Endothelial cell of umbilical vein (primary cell): ENCODE results near the gene MFGE8. TPM values are rescaled to one million over a fixed set of nuclear protein-coding genes. Genes with fewer than 3 reads are reported as not detected.

Experiments
- BruUV-seq: library from RNA; stranded (reverse); fragments of 400-500 nt; replicated peaks from 2 replicates; lab custom pipeline; 2021; lab: Mats Ljungman, UMichigan
- CTCF ChIA-PET: fragments of 300-600, 350-600 bp; sonication (Branson Sonifier 250); formaldehyde crosslinking; loops from one replicate; lab custom pipeline; 2021; ENCODE audit warnings: antibody characterized with exemption, inconsistent platforms; lab: Charles Lee
- POLR2A ChIA-PET: fragments of 300-600, 350-600 bp; sonication (Branson Sonifier 250); formaldehyde crosslinking; loops from one replicate; lab custom pipeline; 2021; ENCODE audit warnings: antibody characterized with exemption, inconsistent platforms; lab: Charles Lee
- DNase-seq: peaks from one replicate; pipeline ENCODE4 v3.0.0-alpha.2; 2011; ENCODE audit warnings: low read depth, low spot score
- FAIRE-seq: peaks from 2 replicates; lab custom pipeline; 2011; peaks lifted over from hg19 to GRCh38; lab: Jason Lieb, UNC
- H2AFZ ChIP-seq: 2 replicates; pipeline ENCODE4 v1.6.0; 2012; ENCODE audit warnings: low read depth, low read length, control low read depth, inconsistent platforms
- H3K27ac ChIP-seq: 2 replicates; pipeline ENCODE4 v1.5.1; 2011; ENCODE audit warnings: low read depth, mild to moderate bottlenecking, control low read depth, low read length, moderate library complexity; ENCODE audit not compliant: insufficient read depth
- H3K27me3 ChIP-seq, 2 experiments: 2 replicates each; pipeline versions ENCODE4 v1.6.0 to v1.6.1; 2011; ENCODE audit warnings: low read length in 2 of 2, mixed read lengths in 1 of 2; ENCODE audit not compliant: control insufficient read depth in 2 of 2, insufficient read depth in 2 of 2
- H3K36me3 ChIP-seq, 2 experiments: 2 replicates in 1 of 2; 3 replicates in 1 of 2; pipeline ENCODE4 v1.5.1; 2011; ENCODE audit warnings: low read length in 2 of 2, mild to moderate bottlenecking in 1 of 2, moderate library complexity in 1 of 2; ENCODE audit not compliant: control insufficient read depth in 2 of 2, insufficient read depth in 2 of 2; ENCODE audit errors: extremely low read depth in 1 of 2
- H3K4me1 ChIP-seq: 3 replicates; pipeline ENCODE4 v1.5.1; 2011; ENCODE audit warnings: mild to moderate bottlenecking, low read length; ENCODE audit not compliant: control insufficient read depth, insufficient read depth; ENCODE audit errors: extremely low read depth
- H3K4me2 ChIP-seq: 2 replicates; pipeline ENCODE4 v1.6.1; 2011; ENCODE audit warnings: low read length, control low read depth, mixed read lengths; ENCODE audit not compliant: insufficient read depth
- H3K4me3 ChIP-seq, 3 experiments: fragments of 200-600 bp in 1 of 3; sonication (generic), shearing (Covaris generic) in 1 of 3; replicated peaks in 1 of 3; 2 replicates each; pipeline ENCODE4 v1.5.1; 2011 to 2016; ENCODE audit warnings: control low read depth in 3 of 3, low read length in 3 of 3, mild to moderate bottlenecking in 2 of 3, inconsistent platforms in 1 of 3, low read depth in 1 of 3, moderate library complexity in 1 of 3; ENCODE audit not compliant: insufficient read depth in 1 of 3
- H3K79me2 ChIP-seq: 2 replicates; pipeline ENCODE4 v1.6.0; 2012; ENCODE audit warnings: low read length, inconsistent platforms; ENCODE audit not compliant: control insufficient read depth, insufficient read depth
- H3K9ac ChIP-seq: replicated peaks from 2 replicates; pipeline ENCODE3; 2011; ENCODE audit warnings: low read length, control low read depth; ENCODE audit not compliant: insufficient read depth; ENCODE audit errors: extremely low read depth
- H3K9me1 ChIP-seq: replicated peaks from 3 replicates; pipeline ENCODE4 v1.6.0; 2011; ENCODE audit warnings: mild to moderate bottlenecking, low read length; ENCODE audit not compliant: control insufficient read depth, insufficient read depth; ENCODE audit errors: extremely low read depth
- H3K9me3 ChIP-seq: replicated peaks from 2 replicates; pipeline ENCODE4 v1.5.1; 2012; ENCODE audit warnings: low read length, inconsistent platforms; ENCODE audit not compliant: control insufficient read depth, insufficient read depth
- H4K20me1 ChIP-seq: replicated peaks from 2 replicates; pipeline ENCODE3; 2011; ENCODE audit warnings: mild to moderate bottlenecking, low read length; ENCODE audit not compliant: control insufficient read depth, insufficient read depth; ENCODE audit errors: extremely low read depth
- CTCF ChIP-seq, 2 donors: IDR thresholded peaks; 1 replicate in 1 of 2; 2 replicates in 1 of 2; pipeline ENCODE4 v1.5.1; 2011; ENCODE audit warnings: low read length in 2 of 2, mild to moderate bottlenecking in 2 of 2, moderate library complexity in 2 of 2, control low read depth in 1 of 2, inconsistent platforms in 1 of 2, low read depth in 1 of 2; ENCODE audit not compliant: insufficient read depth in 1 of 2; ENCODE audit errors: extremely low read depth in 1 of 2
- EZH2 ChIP-seq: IDR thresholded peaks from 2 replicates; pipeline ENCODE4 v1.6.1; 2012; ENCODE audit warnings: borderline replicate concordance, low read depth, mild to moderate bottlenecking, moderate library complexity, low read length, inconsistent platforms; ENCODE audit not compliant: severe bottlenecking
- FOS ChIP-seq: IDR thresholded peaks from 2 replicates; pipeline ENCODE4 v1.6.1; 2011; ENCODE audit warnings: mild to moderate bottlenecking, low read length, moderate library complexity, borderline replicate concordance; ENCODE audit not compliant: insufficient read depth
- GATA2 ChIP-seq: IDR thresholded peaks from 2 replicates; pipeline ENCODE4 v1.7.0; 2011; ENCODE audit warnings: low read depth, mild to moderate bottlenecking, moderate library complexity, mixed read lengths, low read length; ENCODE audit not compliant: insufficient read length, insufficient read depth
- JUN ChIP-seq: IDR thresholded peaks from 2 replicates; pipeline ENCODE4 v1.6.1; 2011; ENCODE audit warnings: borderline replicate concordance, low read depth; ENCODE audit not compliant: insufficient read length, insufficient read depth
- MAX ChIP-seq: IDR thresholded peaks from 2 replicates; pipeline ENCODE4 v1.6.1; 2011; ENCODE audit not compliant: insufficient read depth, insufficient read length
- MYC ChIP-seq: IDR thresholded peaks from one replicate; pipeline ENCODE4 v1.6.1; 2011; ENCODE audit warnings: mild to moderate bottlenecking, low read depth, low read length
- POLR2A ChIP-seq: IDR thresholded peaks from 2 replicates; pipeline ENCODE4 v1.6.1; 2012; ENCODE audit warnings: low read depth, mild to moderate bottlenecking, control low read depth, low read length
- POLR2AphosphoS5 ChIP-seq: IDR thresholded peaks from 2 replicates; pipeline ENCODE4 v1.6.1; 2012; ENCODE audit warnings: low read depth, mild to moderate bottlenecking, control low read depth, low read length, moderate library complexity; ENCODE audit not compliant: insufficient read depth
- dilution Hi-C: fragments of 300-500 bp; cut with MboI; formaldehyde crosslinking; loops from one replicate; pipeline ENCODE4 v1.15.0; 2019; ENCODE audit warnings: low sequenced_read_pairs; ENCODE audit not compliant: extremely low pct_ligation_motif_present
- intact Hi-C: fragments of 100-400 bp; cut with micrococcal nuclease; formaldehyde crosslinking; loops from one replicate; pipeline ENCODE4 v1.10.0; 2022
- polyA plus RNA-seq, 4 experiments: library from polyadenylated mRNA; depleted of rRNA in 3 of 4; stranded (reverse) in 3 of 4; unstranded in 1 of 4; fragments of >200 nt; gene quantifications; 2 replicates each; pipeline versions ENCODE4 v1.2.1 to v1.2.3, GENCODE V29; 2011 to 2012; ENCODE audit warnings: missing spikeins in 1 of 4
- total RNA-seq: library from RNA; stranded (reverse); gene quantifications from 2 replicates; pipeline ENCODE4 v1.2.3, GENCODE V29; 2021

MFGE8 gene
- total and polyA plus RNA-seq, 2 donors (not counting 3 experiments of a cell fraction or from before 2014, with no cell fraction given), result 108 to 117 TPM

- H3K9me1 ChIP-seq, result no peaks in the 10 kb centered on the region
- dilution Hi-C loops, result no loop called here
- BruUV-seq, result no TSS peak
- no peaks in the 10 kb centered on the region for H3K4me1 ChIP-seq
- peaks cover 0 to 2% of the 10 kb centered on the region in 2 experiments for H3K27me3 ChIP-seq
- ChIA-PET CTCF (no interaction called here), POLR2A (no interaction called here)
- intact Hi-C loops, result no loop called here
- no peaks in the 10 kb centered on the region for H3K36me3 ChIP-seq
- H4K20me1 ChIP-seq, result no peaks in the 10 kb centered on the region
- H3K27ac ChIP-seq, result no peak overlapping the region
- H3K4me3 ChIP-seq, result no peak overlapping the region
- TF ChIP-seq POLR2A, result no peak
- no peak for DNase-seq
- no peaks in the 10 kb centered on the region for H3K9me3 ChIP-seq
- no peak overlapping the region for H2AFZ ChIP-seq
- no peak for FAIRE-seq
- no peak overlapping the region for H3K9ac ChIP-seq
- H3K79me2 ChIP-seq, result no peaks in the 10 kb centered on the region
- H3K4me2 ChIP-seq, result no peak overlapping the region
Measured at GRCh38 chr15:88852476-88852875, 60.7 kb downstream of the MFGE8 start.

GRCh38 chr15:88849376-88850072, 63.7 kb downstream of the MFGE8 start:
- FAIRE-seq, result no peak
- TF ChIP-seq MYC (no peak), POLR2AphosphoS5 (no peak), MAX (no peak), GATA2 (no peak), POLR2A (no peak), FOS (no peak), JUN (no peak), CTCF (IDR thresholded peaks at IDR 0.05; ENCODE audit: extremely low read depth in 1 of 2, insufficient read depth in 1 of 2, low read depth in 1 of 2, low read length in 2 of 2) (no peak), EZH2 (no peak)
- Histone ChIP-seq H3K9me3 (no peaks in the 10 kb centered on the region), H3K4me2 (no peak overlapping the region), H3K27ac (no peak overlapping the region), H3K79me2 (no peaks in the 10 kb centered on the region), H3K36me3 (no peaks in the 10 kb centered on the region), H3K9ac (no peak overlapping the region), H3K4me3 (no peak overlapping the region), H2AFZ (no peak overlapping the region), H3K4me1 (no peaks in the 10 kb centered on the region), H4K20me1 (no peaks in the 10 kb centered on the region), H3K9me1 (no peaks in the 10 kb centered on the region), H3K27me3 (peaks cover 0 to 2% of the 10 kb centered on the region in 2 experiments)
- intact Hi-C loops (no loop called here), dilution Hi-C loops (no loop called here)
- ChIA-PET CTCF (interaction anchor here (1.2 kb wide), 1 partner anchor 15 kb away, joined by 3 read pairs; no protein-coding TSS in a partner anchor), POLR2A (no interaction called here)
- BruUV-seq, result no TSS peak
- DNase-seq, result no peak
